ENCODE data around the gene CNEP1R1. TPM values are rescaled to one million over a fixed set of nuclear protein-coding genes. Genes with fewer than 3 reads are reported as not detected.

Gene CNEP1R1
- total and polyA plus RNA-seq, 2 of the 4 experiments (the other 2 are of a cell fraction): 16.1 to 22.0 TPM

DNA sequence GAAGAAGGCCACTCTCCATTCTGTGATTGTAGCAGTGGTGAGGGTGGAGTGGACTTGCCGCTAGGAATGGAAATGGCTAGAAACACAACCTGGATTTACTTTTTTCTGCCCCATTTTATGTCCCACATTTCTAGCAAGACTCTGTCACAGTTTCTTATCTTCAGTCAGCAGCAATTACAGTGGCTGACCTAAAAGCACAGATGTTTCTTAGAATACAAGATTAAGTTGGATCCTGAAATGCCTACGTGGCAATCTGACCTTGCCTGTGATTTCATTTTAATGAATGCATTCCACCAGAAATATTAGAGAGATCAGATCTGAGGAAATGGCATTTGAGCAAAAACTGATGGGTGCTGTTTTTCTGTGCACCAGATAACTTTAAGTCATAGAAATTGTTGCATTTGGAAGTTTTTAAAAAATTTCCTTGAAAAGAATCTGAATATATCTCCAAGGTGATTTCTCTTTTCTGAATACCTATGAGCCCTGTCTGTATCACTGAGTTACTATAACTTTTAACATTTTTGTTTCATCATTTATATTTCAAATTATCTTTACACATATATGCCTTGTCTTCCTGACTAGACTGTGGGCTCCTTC, 46.1 kb downstream of the CNEP1R1 start:
- Histone ChIP-seq H3K4ac (ENCODE audit: low read depth, low read length) (no peak overlapping the region), H3K9me1 (ENCODE audit: insufficient read depth, low read length) (no peaks in the 10 kb centered on the region; the same call in 1 of the 2 replicates), H3K27me3 (ENCODE audit: control insufficient read depth, insufficient read depth, low read length) (no peaks in the 10 kb centered on the region), H3K14ac (replicated peaks; ENCODE audit: low read depth, low read length) (no peak overlapping the region), H4K8ac (ENCODE audit: low read depth in 2 of 2, low read length in 2 of 2) (no peak overlapping the region), H3K4me3 (ENCODE audit: insufficient read depth, low read depth, low read length) (no peak overlapping the region), H2BK15ac (ENCODE audit: low read depth, low read length) (no peak overlapping the region), H2BK120ac (ENCODE audit: low read depth, low read length) (no peak overlapping the region), H2BK5ac (ENCODE audit: low read depth, low read length, poor library complexity, severe bottlenecking) (no peak overlapping the region), H3K4me2 (ENCODE audit: low read depth, low read length) (no peak overlapping the region), H4K5ac (ENCODE audit: low read depth, low read length) (no peak overlapping the region), H3K79me1 (ENCODE audit: low read depth in 1 of 2, low read length in 2 of 2) (peaks cover 41 to 44% of the 10 kb centered on the region in 2 experiments), H3K27ac (ENCODE audit: insufficient read depth, low read length) (no peak overlapping the region), H3K56ac (ENCODE audit: extremely low read depth, insufficient read depth, low read length) (no peak overlapping the region), H2AK5ac (ENCODE audit: low read depth, low read length) (no peak overlapping the region), H2BK20ac (ENCODE audit: low read depth, low read length) (no peak overlapping the region), H4K91ac (ENCODE audit: insufficient read depth, low read depth, low read length) (no peak overlapping the region), H2AK9ac (replicated peaks; ENCODE audit: low read depth, low read length, poor library complexity) (no peak overlapping the region), H3K36me3 (ENCODE audit: control insufficient read depth, insufficient read depth, low read length) (peaks cover 11% of the 10 kb centered on the region), H2AFZ (replicated peaks; ENCODE audit: low read length, poor library complexity) (no peak overlapping the region), H3K23ac (ENCODE audit: low read depth, low read length) (no peak overlapping the region), H3K9ac (ENCODE audit: low read depth, low read length) (no peak overlapping the region), H3K9me3 (ENCODE audit: control insufficient read depth, insufficient read depth, low read length) (no peaks in the 10 kb centered on the region), H3K18ac (ENCODE audit: low read depth, low read length) (no peak overlapping the region), H3K4me1 (ENCODE audit: control insufficient read depth, insufficient read depth, low read length) (peaks cover 11% of the 10 kb centered on the region), H4K20me1 (ENCODE audit: insufficient read depth, low read length) (peaks cover 27% of the 10 kb centered on the region)
- POLR2A ChIA-PET (ENCODE audit: unreplicated experiment): no interaction called here
- in situ Hi-C loops (cut with MboI; ENCODE audit: low sequenced_read_pairs): no loop called here
- TF ChIP-seq, protein P1, sequence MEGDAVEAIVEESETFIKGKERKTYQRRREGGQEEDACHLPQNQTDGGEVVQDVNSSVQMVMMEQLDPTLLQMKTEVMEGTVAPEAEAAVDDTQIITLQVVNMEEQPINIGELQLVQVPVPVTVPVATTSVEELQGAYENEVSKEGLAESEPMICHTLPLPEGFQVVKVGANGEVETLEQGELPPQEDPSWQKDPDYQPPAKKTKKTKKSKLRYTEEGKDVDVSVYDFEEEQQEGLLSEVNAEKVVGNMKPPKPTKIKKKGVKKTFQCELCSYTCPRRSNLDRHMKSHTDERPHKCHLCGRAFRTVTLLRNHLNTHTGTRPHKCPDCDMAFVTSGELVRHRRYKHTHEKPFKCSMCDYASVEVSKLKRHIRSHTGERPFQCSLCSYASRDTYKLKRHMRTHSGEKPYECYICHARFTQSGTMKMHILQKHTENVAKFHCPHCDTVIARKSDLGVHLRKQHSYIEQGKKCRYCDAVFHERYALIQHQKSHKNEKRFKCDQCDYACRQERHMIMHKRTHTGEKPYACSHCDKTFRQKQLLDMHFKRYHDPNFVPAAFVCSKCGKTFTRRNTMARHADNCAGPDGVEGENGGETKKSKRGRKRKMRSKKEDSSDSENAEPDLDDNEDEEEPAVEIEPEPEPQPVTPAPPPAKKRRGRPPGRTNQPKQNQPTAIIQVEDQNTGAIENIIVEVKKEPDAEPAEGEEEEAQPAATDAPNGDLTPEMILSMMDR (conservative IDR thresholded peaks at IDR 0.05; ENCODE audit: low read depth, low read length): no peak
- no peak for TF ChIP-seq BHLHE40 (IDR thresholded peaks at IDR 0.05; ENCODE audit: low read depth, low read length)
- no CpG with 5 or more reads among the region's 2 CpGs for WGBS, 2 experiments (ENCODE audit: extremely low coverage in 2 of 2, insufficient read length in 1 of 2)
- intact Hi-C loops (cut with micrococcal nuclease): no loop called here
- CTCF ChIA-PET: no interaction called here
- DNase-seq: no peak
- dilution Hi-C loops (cut with HindIII; ENCODE audit: low sequenced_read_pairs, unreplicated experiment): no loop called here
- ATAC-seq (ENCODE audit: low read depth): no peak
- BruUV-seq (replicated peaks): no TSS peak
